H9 (cell line): ENCODE data around the gene CHI3L2. TPM values are rescaled to one million over a fixed set of nuclear protein-coding genes. Genes with fewer than 3 reads are reported as not detected.
"Not testable (repeated sequence)": the region's sequence is repeated elsewhere in the genome, so short reads cannot be mapped to it uniquely, and the experiment has no call there.

Source experiments
- DNase-seq: peaks from one replicate; pipeline ENCODE4 v3.0.0-alpha.2; 2017
- H2AFZ ChIP-seq: one replicate; pipeline ENCODE4 v1.6.1; 2013; ENCODE audit warnings: mild to moderate bottlenecking, low read length, control low read depth, moderate library complexity
- H2AK5ac ChIP-seq: 2 replicates; pipeline ENCODE4 v1.6.1; 2013; ENCODE audit warnings: low read length, control low read depth, mixed read lengths; ENCODE audit not compliant: insufficient read length
- H2BK120ac ChIP-seq: one replicate; pipeline ENCODE4 v1.6.1; 2013; ENCODE audit warnings: low read depth, mild to moderate bottlenecking, low read length, control low read depth, inconsistent platforms; ENCODE audit not compliant: poor library complexity, severe bottlenecking
- H2BK12ac ChIP-seq: 2 replicates; pipeline ENCODE4 v1.6.1; 2013; ENCODE audit warnings: low read length, control low read depth, mixed read lengths, low read depth; ENCODE audit not compliant: insufficient read length
- H2BK15ac ChIP-seq: 2 replicates; pipeline ENCODE4 v1.6.1; 2013; ENCODE audit warnings: low read depth, low read length, control low read depth
- H2BK20ac ChIP-seq: one replicate; pipeline ENCODE4 v1.6.1; 2013; ENCODE audit warnings: low read depth, mild to moderate bottlenecking, low read length, control low read depth, inconsistent platforms; ENCODE audit not compliant: poor library complexity, severe bottlenecking
- H2BK5ac ChIP-seq: 2 replicates; pipeline ENCODE4 v1.6.1; 2013; ENCODE audit warnings: low read length, control low read depth, mixed read lengths; ENCODE audit not compliant: insufficient read length
- H3K14ac ChIP-seq: 2 replicates; pipeline ENCODE4 v1.6.1; 2013; ENCODE audit warnings: low read length, control low read depth; ENCODE audit not compliant: insufficient read depth
- H3K18ac ChIP-seq: 2 replicates; pipeline ENCODE4 v1.6.1; 2013; ENCODE audit warnings: low read depth, mild to moderate bottlenecking, mixed read lengths, low read length, control low read depth; ENCODE audit not compliant: insufficient read length
- H3K23ac ChIP-seq: 2 replicates; pipeline ENCODE4 v1.6.1; 2013; ENCODE audit warnings: low read length, control low read depth, mixed read lengths, low read depth; ENCODE audit not compliant: insufficient read length
- H3K23me2 ChIP-seq: 2 replicates; pipeline ENCODE4 v1.6.1; 2013; ENCODE audit warnings: low read depth, mild to moderate bottlenecking, mixed read lengths, low read length, control low read depth; ENCODE audit not compliant: insufficient read length, poor library complexity, severe bottlenecking
- H3K27ac ChIP-seq: 2 replicates; pipeline ENCODE4 v1.5.1; 2013; ENCODE audit warnings: low read length, control low read depth, mixed read lengths, low read depth; ENCODE audit not compliant: insufficient read length
- H3K27me3 ChIP-seq: 2 replicates; pipeline ENCODE4 v1.6.1; 2013; ENCODE audit warnings: low read length, control low read depth, inconsistent platforms; ENCODE audit not compliant: insufficient read depth
- H3K4ac ChIP-seq: 2 replicates; pipeline ENCODE4 v1.6.1; 2013; ENCODE audit warnings: low read depth, mild to moderate bottlenecking, control low read depth, inconsistent platforms, low read length, moderate library complexity
- H3K4me1 ChIP-seq: 2 replicates; pipeline ENCODE4 v1.6.1; 2013; ENCODE audit warnings: low read length, control low read depth, inconsistent platforms; ENCODE audit not compliant: insufficient read depth
- H3K4me2 ChIP-seq: 2 replicates; pipeline ENCODE4 v1.6.1; 2013; ENCODE audit warnings: low read length, control low read depth, mixed read lengths; ENCODE audit not compliant: insufficient read length, insufficient read depth
- H3K56ac ChIP-seq: 2 replicates; pipeline ENCODE4 v1.6.1; 2013; ENCODE audit warnings: low read depth, mild to moderate bottlenecking, mixed read lengths, low read length, control low read depth; ENCODE audit not compliant: insufficient read length
- H3K79me1 ChIP-seq: 2 replicates; pipeline ENCODE4 v1.6.1; 2013; ENCODE audit warnings: low read depth, mild to moderate bottlenecking, moderate library complexity, low read length, control low read depth, inconsistent platforms; ENCODE audit not compliant: insufficient read depth, poor library complexity, severe bottlenecking
- H3K79me2 ChIP-seq: 2 replicates; pipeline ENCODE4 v1.6.1; 2013; ENCODE audit warnings: low read length, control low read depth, inconsistent platforms; ENCODE audit not compliant: insufficient read depth
- H3K9ac ChIP-seq: 2 replicates; pipeline ENCODE4 v1.6.1; 2013; ENCODE audit warnings: low read length, control low read depth, mixed read lengths; ENCODE audit not compliant: insufficient read length; ENCODE audit errors: extremely low read depth
- H3K9me3 ChIP-seq: one replicate; pipeline ENCODE4 v1.6.1; 2013; ENCODE audit warnings: low read depth, low read length, inconsistent platforms; ENCODE audit not compliant: control insufficient read depth
- H3T11ph ChIP-seq: one replicate; pipeline ENCODE4 v1.6.1; 2013; ENCODE audit warnings: mild to moderate bottlenecking, low read length, control low read depth, inconsistent platforms
- H4K20me1 ChIP-seq: one replicate; pipeline ENCODE4 v1.6.1; 2013; ENCODE audit not compliant: control insufficient read depth, insufficient read length, insufficient read depth
- H4K5ac ChIP-seq: 2 replicates; pipeline ENCODE4 v1.6.1; 2013; ENCODE audit warnings: low read depth, mild to moderate bottlenecking, mixed read lengths, low read length, control low read depth; ENCODE audit not compliant: insufficient read length
- H4K8ac ChIP-seq: replicated peaks from 2 replicates; pipeline ENCODE4 v1.6.1; 2013; ENCODE audit warnings: low read length, control low read depth, mixed read lengths, low read depth; ENCODE audit not compliant: insufficient read length
- H4K91ac ChIP-seq: 2 replicates; pipeline ENCODE4 v1.6.1; 2013; ENCODE audit warnings: low read depth, mild to moderate bottlenecking, moderate library complexity, mixed read lengths, low read length, control low read depth; ENCODE audit not compliant: insufficient read length
- H3K27ac Mint-ChIP-seq, 3 experiments: 2 replicates in 2 of 3; 3 replicates in 1 of 3; pipeline ENCODE4 v1.8.0; 2020 to 2021; ENCODE audit warnings: mixed read lengths in 3 of 3, mild to moderate bottlenecking in 1 of 3, moderate library complexity in 1 of 3
- H3K27me3 Mint-ChIP-seq: 2 replicates; pipeline ENCODE4 v1.8.0; 2021; ENCODE audit warnings: low read depth, mild to moderate bottlenecking, moderate library complexity, mixed read lengths
- H3K36me3 Mint-ChIP-seq, 3 experiments: 2 replicates in 2 of 3; 3 replicates in 1 of 3; pipeline ENCODE4 v1.8.0; 2020 to 2021; ENCODE audit warnings: low read depth in 3 of 3, mixed read lengths in 3 of 3; ENCODE audit not compliant: insufficient read depth in 1 of 3
- H3K4me1 Mint-ChIP-seq, 2 experiments: 2 replicates each; pipeline ENCODE4 v1.8.0; 2020; ENCODE audit warnings: mixed read lengths in 2 of 2
- H3K4me3 Mint-ChIP-seq, 2 experiments: 2 replicates in 1 of 2; 3 replicates in 1 of 2; pipeline ENCODE4 v1.8.0; 2020 to 2021; ENCODE audit warnings: mild to moderate bottlenecking in 2 of 2, mixed read lengths in 2 of 2, moderate library complexity in 1 of 2
- H3K9me3 Mint-ChIP-seq, 2 experiments: 2 replicates in 1 of 2; 3 replicates in 1 of 2; pipeline ENCODE4 v1.8.0; 2020; ENCODE audit warnings: mild to moderate bottlenecking in 2 of 2, mixed read lengths in 2 of 2, moderate library complexity in 1 of 2
- CTCF ChIP-seq: fragments of 200-600 bp; sonication (generic); conservative IDR thresholded peaks from 3 replicates; pipeline ENCODE4 v1.8.0; 2021; ENCODE audit warnings: antibody characterized with exemption, mild to moderate bottlenecking
- WGBS: extraction: QIAGEN DNeasy Blood & Tissue Kit; methylation state at CpG from one replicate; pipeline ENCODE4 v1.1.7; 2013; ENCODE audit warnings: missing lambda C conversion rate, low lambda C conversion rate, mixed read lengths; ENCODE audit not compliant: insufficient read length; ENCODE audit errors: extremely low coverage; 5-methylcytosine and 5-hydroxymethylcytosine counted together
- total RNA-seq: library from RNA; stranded (reverse); gene quantifications from 2 replicates; pipeline ENCODE4 v1.2.1, GENCODE V29; 2021

The CHI3L2 gene
- total RNA-seq, 1 experiment from 2014 or later = not detected

DNA sequence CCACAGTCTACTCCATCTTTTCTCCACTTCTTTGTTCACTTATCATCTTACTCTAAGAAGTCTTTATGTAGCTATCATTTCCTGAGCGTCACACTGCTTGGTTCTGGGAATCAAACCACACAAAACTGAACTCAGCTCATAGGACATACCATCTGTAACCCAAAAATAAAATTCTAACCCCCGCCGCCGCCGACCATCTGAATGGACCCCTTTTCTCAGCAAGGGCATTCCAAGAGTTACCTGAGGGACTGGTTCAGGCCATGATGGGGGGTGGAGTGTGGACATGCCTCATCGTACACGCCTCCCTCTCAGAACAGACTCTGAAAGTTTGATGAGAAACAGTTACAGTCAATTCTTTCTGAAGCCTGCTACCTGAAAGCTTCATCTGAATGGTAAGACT, 12.6 kb upstream of the CHI3L2 start:
- no peak overlapping the region for H3K56ac ChIP-seq
- H3K18ac ChIP-seq = peak overlapping the region; percentile 40
- no peaks in the 10 kb centered on the region for H4K20me1 ChIP-seq
- no peak overlapping the region for H2BK12ac ChIP-seq
- TF ChIP-seq CTCF = no peak
- H3K27ac ChIP-seq = no peak overlapping the region
- peak overlapping the region; percentile 83 for H3T11ph ChIP-seq
- no peak overlapping the region for H3K9ac ChIP-seq
- H3K9me3 ChIP-seq = no peaks in the 10 kb centered on the region
- H4K8ac ChIP-seq = no peak overlapping the region
- H2BK20ac ChIP-seq = no peak overlapping the region
- peaks cover 7% of the 10 kb centered on the region; the same call in 1 of the 2 replicates for H3K4me1 ChIP-seq
- H2BK120ac ChIP-seq = peak overlapping the region; percentile 64
- H3K4me2 ChIP-seq = no peak overlapping the region
- H3K9me3 Mint-ChIP-seq = no peaks in the 10 kb centered on the region; a peak in 2 of 5 replicates
- H3K4me3 Mint-ChIP-seq = no peak overlapping the region
- no peaks in the 10 kb centered on the region for H3K27me3 Mint-ChIP-seq
- peaks cover 0 to 4% (median 0%) of the 10 kb centered on the region in 3 experiments; a peak in 2 of 7 replicates for H3K36me3 Mint-ChIP-seq
- no peak overlapping the region for H3K23ac ChIP-seq
- peaks cover 47 to 48% of the 10 kb centered on the region in 2 experiments for H3K4me1 Mint-ChIP-seq
- no CpG with 5 or more reads among the region's 7 CpGs for WGBS
- no peaks in the 10 kb centered on the region; the same call in 1 of the 2 replicates for H3K27me3 ChIP-seq
- no peak overlapping the region for H2BK5ac ChIP-seq
- H2BK15ac ChIP-seq = no peak overlapping the region
- H3K23me2 ChIP-seq = no peaks in the 10 kb centered on the region
- H4K91ac ChIP-seq = no peak overlapping the region
- H2AFZ ChIP-seq = no peak overlapping the region
- no peak overlapping the region for H4K5ac ChIP-seq
- peak overlapping the region in 2 of 3 experiments; percentile 37 to 91; a peak in 3 of 7 replicates for H3K27ac Mint-ChIP-seq
- H3K79me1 ChIP-seq = no peaks in the 10 kb centered on the region
- no peak overlapping the region; the same call in 1 of the 2 replicates for H3K4ac ChIP-seq
- DNase-seq = no peak
- no peak overlapping the region for H2AK5ac ChIP-seq
- H3K14ac ChIP-seq = no peak overlapping the region
- H3K79me2 ChIP-seq = no peaks in the 10 kb centered on the region

DNA sequence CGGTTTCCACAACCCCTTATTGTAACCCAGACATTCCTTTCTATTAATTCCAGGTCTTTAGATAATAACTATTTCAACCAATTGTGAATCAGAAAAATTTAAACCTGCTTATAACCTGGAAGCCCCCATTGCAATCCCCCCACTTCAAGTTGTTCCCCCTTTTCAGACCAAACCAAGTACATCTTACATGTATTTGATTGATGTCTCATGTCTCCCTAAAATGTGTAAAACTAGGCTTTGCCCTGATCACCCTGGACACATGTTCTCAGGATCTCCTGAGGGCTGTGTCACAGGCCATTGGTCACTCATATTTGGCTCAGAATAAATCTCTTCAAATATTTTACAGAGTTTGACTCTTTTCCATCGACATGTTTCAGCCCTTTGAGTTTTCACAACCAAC, 12.2 kb upstream of the CHI3L2 start:
- H2BK12ac ChIP-seq, H3K79me2 ChIP-seq, H3K9me3 Mint-ChIP-seq, H3K4me2 ChIP-seq, H3T11ph ChIP-seq, H3K14ac ChIP-seq, H3K4me3 Mint-ChIP-seq, H2AFZ ChIP-seq, H2BK120ac ChIP-seq, H3K9ac ChIP-seq, H2AK5ac ChIP-seq, H3K18ac ChIP-seq, H3K23me2 ChIP-seq, H3K56ac ChIP-seq, H3K9me3 ChIP-seq, H4K8ac ChIP-seq, H4K5ac ChIP-seq, H2BK5ac ChIP-seq, H2BK15ac ChIP-seq, H3K4ac ChIP-seq, H4K20me1 ChIP-seq, H2BK20ac ChIP-seq, H3K4me1 ChIP-seq, H3K23ac ChIP-seq, H3K27ac ChIP-seq, H3K27me3 ChIP-seq, H3K79me1 ChIP-seq, H3K27me3 Mint-ChIP-seq, H3K36me3 Mint-ChIP-seq, DNase-seq, H4K91ac ChIP-seq: not testable (repeated sequence)
- H3K4me1 Mint-ChIP-seq = peaks cover 51 to 52% of the 10 kb centered on the region in 2 experiments
- peak overlapping the region in 1 of 3 experiments; percentile 91; a peak in 2 of 7 replicates for H3K27ac Mint-ChIP-seq
- no CpG with 5 or more reads among the region's 2 CpGs for WGBS
